GM23338 (cell line): ENCODE measurements around the gene SMIM14. TPM values are rescaled to one million over a fixed set of nuclear protein-coding genes. Genes with fewer than 3 reads are reported as not detected.
A peak's percentile ranks its signal among the peaks of the same experiment; 100 is the strongest.

Experiments
- ATAC-seq: fragments of 200-7000 bp; cut with Tn5 transposase; 3 replicates; pipeline ENCODE4 v1.9.1; 2020
- DNase-seq: peaks from one replicate; pipeline ENCODE4 v3.0.0-alpha.2; 2015; ENCODE audit warnings: low spot score
- H2AFZ ChIP-seq: fragments of 200-600 bp; sonication (generic); 2 replicates; pipeline ENCODE4 v1.8.0; 2016; ENCODE audit warnings: antibody characterized with exemption, mild to moderate bottlenecking, moderate library complexity
- H3F3A ChIP-seq: fragments of 200-600 bp; sonication (generic); replicated peaks from 2 replicates; pipeline ENCODE4 v1.8.0; 2017; ENCODE audit warnings: antibody characterized with exemption, mixed run types, low read depth
- H3K27ac ChIP-seq: fragments of 200-600 bp; sonication (generic); 2 replicates; pipeline ENCODE4 v1.6.1; 2016; ENCODE audit warnings: low read depth
- H3K27me3 ChIP-seq: fragments of 200-600 bp; sonication (generic); 2 replicates; pipeline ENCODE4 v1.8.0; 2016; ENCODE audit warnings: mild to moderate bottlenecking, mixed run types, moderate library complexity; ENCODE audit not compliant: insufficient read depth
- H3K36me3 ChIP-seq: fragments of 200-600 bp; sonication (generic); 2 replicates; pipeline ENCODE4 v1.8.0; 2016; ENCODE audit warnings: mild to moderate bottlenecking; ENCODE audit not compliant: insufficient read depth
- H3K4me1 ChIP-seq: fragments of 200-600 bp; sonication (generic); 2 replicates; pipeline ENCODE4 v1.8.0; 2016; ENCODE audit warnings: mild to moderate bottlenecking, moderate library complexity; ENCODE audit not compliant: insufficient read depth
- H3K4me2 ChIP-seq: fragments of 200-600 bp; sonication (generic); 2 replicates; pipeline ENCODE4 v1.7.1; 2017; ENCODE audit warnings: mixed run types
- H3K4me3 ChIP-seq: fragments of 200-600 bp; sonication (generic); 2 replicates; pipeline ENCODE4 v1.6.1; 2016; ENCODE audit warnings: mixed run types
- H3K79me2 ChIP-seq: fragments of 200-600 bp; sonication (generic); replicated peaks from 2 replicates; pipeline ENCODE4 v1.8.0; 2017; ENCODE audit warnings: mild to moderate bottlenecking; ENCODE audit not compliant: insufficient read depth
- H3K9me2 ChIP-seq: fragments of 200-600 bp; sonication (generic); 2 replicates; pipeline ENCODE4 v1.8.0; 2017; ENCODE audit not compliant: insufficient read depth
- H4K20me1 ChIP-seq: fragments of 200-600 bp; sonication (generic); replicated peaks from 2 replicates; pipeline ENCODE4 v1.8.0; 2017; ENCODE audit warnings: mild to moderate bottlenecking; ENCODE audit not compliant: insufficient read depth
- H3K27ac Mint-ChIP-seq: 2 replicates; pipeline ENCODE4 v1.8.0; 2020; ENCODE audit warnings: inconsistent platforms, mild to moderate bottlenecking, moderate library complexity, mixed read lengths
- H3K27me3 Mint-ChIP-seq: 3 replicates; pipeline ENCODE4 v1.8.0; 2022; ENCODE audit warnings: low read depth, mild to moderate bottlenecking, moderate library complexity, mixed read lengths, inconsistent platforms; ENCODE audit not compliant: insufficient read depth, poor library complexity
- H3K36me3 Mint-ChIP-seq: 3 replicates; pipeline ENCODE4 v1.8.0; 2021; ENCODE audit warnings: low read depth, mild to moderate bottlenecking, inconsistent platforms, moderate library complexity, mixed read lengths
- H3K4me1 Mint-ChIP-seq: 3 replicates; pipeline ENCODE4 v1.8.0; 2020; ENCODE audit warnings: mild to moderate bottlenecking, inconsistent platforms, mixed read lengths
- H3K4me3 Mint-ChIP-seq: 3 replicates; pipeline ENCODE4 v1.8.0; 2021; ENCODE audit warnings: moderate library complexity, mild to moderate bottlenecking, inconsistent platforms, mixed read lengths
- H3K9me3 Mint-ChIP-seq: 3 replicates; pipeline ENCODE4 v1.8.0; 2020; ENCODE audit warnings: moderate library complexity, mild to moderate bottlenecking, inconsistent platforms, mixed read lengths
- CREB1 ChIP-seq: fragments of 250-450 bp; sonication (Bioruptor Pico); IDR thresholded peaks from 2 replicates; pipeline ENCODE4 v1.5.0; 2020; ENCODE audit warnings: low read depth, mild to moderate bottlenecking, moderate library complexity
- EZH2 ChIP-seq: fragments of 200-600 bp; sonication (generic); IDR thresholded peaks from one replicate; pipeline ENCODE4 v1.8.0; 2017; ENCODE audit warnings: antibody characterized with exemption, mild to moderate bottlenecking, low read depth; ENCODE audit not compliant: unreplicated experiment
- EZH2phosphoT487 ChIP-seq: fragments of 200-600 bp; sonication (generic); IDR thresholded peaks from one replicate; pipeline ENCODE4 v1.8.1; 2018; ENCODE audit warnings: antibody characterized with exemption; ENCODE audit not compliant: unreplicated experiment
- JUNB ChIP-seq: IDR thresholded peaks from one replicate; pipeline ENCODE4 v1.6.1; 2016; ENCODE audit warnings: antibody characterized with exemption; ENCODE audit not compliant: unreplicated experiment
- NANOG ChIP-seq: IDR thresholded peaks from 2 replicates; pipeline ENCODE4 v1.6.1; 2016; ENCODE audit warnings: antibody characterized with exemption, borderline replicate concordance
- POLR2AphosphoS5 ChIP-seq: IDR thresholded peaks from 2 replicates; pipeline ENCODE4 v1.6.1; 2016; ENCODE audit warnings: antibody characterized with exemption, low read depth
- STAT1 ChIP-seq: IDR thresholded peaks from one replicate; pipeline ENCODE4 v1.6.1; 2016; ENCODE audit warnings: antibody characterized with exemption; ENCODE audit not compliant: unreplicated experiment
- ZNF114 ChIP-seq: fragments of 250-450 bp; sonication (Bioruptor Pico); IDR thresholded peaks from 2 replicates; pipeline ENCODE4 v1.5.0; 2020; ENCODE audit warnings: mild to moderate bottlenecking, moderate library complexity
- ZNF331 ChIP-seq: fragments of 250-450 bp; sonication (Bioruptor Pico); IDR thresholded peaks from 2 replicates; pipeline ENCODE4 v1.5.0; 2020; ENCODE audit warnings: low read depth, mild to moderate bottlenecking, moderate library complexity
- ZNF462 ChIP-seq: fragments of 250-450 bp; sonication (Bioruptor Pico); IDR thresholded peaks from 2 replicates; pipeline ENCODE4 v1.5.0; 2020; ENCODE audit warnings: mild to moderate bottlenecking, moderate library complexity
- polyA plus RNA-seq: library from polyadenylated mRNA; unstranded; fragments of >200 nt; fragmentation: Nextera tagmentation; extraction: Ambion mirVana; gene quantifications from 2 replicates; pipeline ENCODE4 v1.2.1, GENCODE V29; 2016
- total RNA-seq: library from RNA; depleted of rRNA; stranded (reverse); fragments of >200 nt; shearing (Covaris generic); gene quantifications from 2 replicates; pipeline ENCODE4 v1.2.3, GENCODE V29; 2014
- TF ChIP-seq, protein P1 (sequence below): IDR thresholded peaks from one replicate; pipeline ENCODE4 v1.6.1; 2018; ENCODE audit warnings: antibody characterized with exemption; ENCODE audit not compliant: unreplicated experiment
- TF ChIP-seq, protein P2 (sequence below), 2 experiments: fragments of 200-600 bp in 1 of 2; sonication (generic) in 1 of 2; conservative IDR thresholded peaks; 2 replicates each; pipeline versions ENCODE4 v1.5.1 to v1.6.1; 2016 to 2017; ENCODE audit warnings: antibody characterized with exemption in 2 of 2, low read depth in 2 of 2, mild to moderate bottlenecking in 2 of 2, moderate library complexity in 1 of 2
- TF ChIP-seq, protein P3 (sequence below): IDR thresholded peaks from 2 replicates; pipeline ENCODE4 v1.6.1; 2016; ENCODE audit warnings: antibody characterized with exemption

SMIM14 gene
- total and polyA plus RNA-seq, 2 experiments from 2014 or later = 29.0 to 52.6 TPM

DNA sequence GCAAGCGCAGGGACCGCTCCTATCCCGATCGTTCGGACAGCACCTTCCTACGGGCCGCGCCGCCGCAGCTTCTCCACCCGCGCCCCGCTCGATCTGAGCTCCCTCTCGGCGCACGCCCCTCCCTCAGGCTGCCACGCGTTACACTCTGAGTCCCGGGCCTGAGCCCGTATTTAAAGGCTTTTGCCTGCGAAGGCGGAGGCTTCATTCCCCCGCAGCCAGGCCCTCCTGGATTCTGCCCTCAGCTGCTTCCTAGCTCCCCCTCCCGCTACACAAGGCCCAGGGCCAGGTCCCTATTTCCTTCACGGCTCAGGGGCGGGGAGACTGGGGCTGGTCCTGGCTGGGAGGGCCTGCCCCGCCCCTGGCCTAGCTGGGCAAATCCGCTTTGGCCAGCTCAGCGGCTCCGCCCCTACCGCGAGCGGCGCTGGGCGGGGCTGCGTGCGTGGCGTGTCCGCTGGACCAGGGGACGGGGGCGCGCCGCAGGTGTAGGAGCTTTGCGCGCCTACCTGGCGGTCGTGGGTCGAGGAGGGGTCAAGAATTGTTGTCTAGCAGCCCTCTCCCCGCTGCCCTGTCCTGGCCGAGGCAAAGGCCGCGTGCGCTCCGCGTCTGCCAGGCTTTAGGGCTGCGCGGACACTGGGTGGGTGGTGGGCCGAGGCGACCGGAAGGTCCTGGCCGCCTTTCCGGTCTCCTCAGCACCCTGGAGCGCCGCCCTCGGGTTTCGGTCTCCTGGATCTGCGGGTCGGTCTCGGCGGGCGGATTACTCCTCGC, 111.2 kb downstream of the SMIM14 start, which contains the start of gene UGDH:
UGDH (minus strand) TSS at position 144 of the 765 bp plus-strand sequence. CDS start 5,927 bp downstream, outside the sequence.
- peaks cover 17% of the 10 kb centered on the region for H3K27me3 Mint-ChIP-seq
- peak; percentile 95 for ATAC-seq
- no peaks in the 10 kb centered on the region for H3K27me3 ChIP-seq
- peaks cover 13% of the 10 kb centered on the region for H3F3A ChIP-seq
- peak within 1 kb of the TSS; percentile 100 for H3K4me3 Mint-ChIP-seq
- TF ChIP-seq, protein P1, sequence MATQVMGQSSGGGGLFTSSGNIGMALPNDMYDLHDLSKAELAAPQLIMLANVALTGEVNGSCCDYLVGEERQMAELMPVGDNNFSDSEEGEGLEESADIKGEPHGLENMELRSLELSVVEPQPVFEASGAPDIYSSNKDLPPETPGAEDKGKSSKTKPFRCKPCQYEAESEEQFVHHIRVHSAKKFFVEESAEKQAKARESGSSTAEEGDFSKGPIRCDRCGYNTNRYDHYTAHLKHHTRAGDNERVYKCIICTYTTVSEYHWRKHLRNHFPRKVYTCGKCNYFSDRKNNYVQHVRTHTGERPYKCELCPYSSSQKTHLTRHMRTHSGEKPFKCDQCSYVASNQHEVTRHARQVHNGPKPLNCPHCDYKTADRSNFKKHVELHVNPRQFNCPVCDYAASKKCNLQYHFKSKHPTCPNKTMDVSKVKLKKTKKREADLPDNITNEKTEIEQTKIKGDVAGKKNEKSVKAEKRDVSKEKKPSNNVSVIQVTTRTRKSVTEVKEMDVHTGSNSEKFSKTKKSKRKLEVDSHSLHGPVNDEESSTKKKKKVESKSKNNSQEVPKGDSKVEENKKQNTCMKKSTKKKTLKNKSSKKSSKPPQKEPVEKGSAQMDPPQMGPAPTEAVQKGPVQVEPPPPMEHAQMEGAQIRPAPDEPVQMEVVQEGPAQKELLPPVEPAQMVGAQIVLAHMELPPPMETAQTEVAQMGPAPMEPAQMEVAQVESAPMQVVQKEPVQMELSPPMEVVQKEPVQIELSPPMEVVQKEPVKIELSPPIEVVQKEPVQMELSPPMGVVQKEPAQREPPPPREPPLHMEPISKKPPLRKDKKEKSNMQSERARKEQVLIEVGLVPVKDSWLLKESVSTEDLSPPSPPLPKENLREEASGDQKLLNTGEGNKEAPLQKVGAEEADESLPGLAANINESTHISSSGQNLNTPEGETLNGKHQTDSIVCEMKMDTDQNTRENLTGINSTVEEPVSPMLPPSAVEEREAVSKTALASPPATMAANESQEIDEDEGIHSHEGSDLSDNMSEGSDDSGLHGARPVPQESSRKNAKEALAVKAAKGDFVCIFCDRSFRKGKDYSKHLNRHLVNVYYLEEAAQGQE = peak; percentile 8
- no peak for TF ChIP-seq ZNF331
- no peak for TF ChIP-seq JUNB
- no peak for TF ChIP-seq STAT1
- TF ChIP-seq EZH2phosphoT487 = no peak
- TF ChIP-seq ZNF114 (CRISPR knock-in tag) = no peak
- TF ChIP-seq NANOG = no peak
- no peak for TF ChIP-seq EZH2
- TF ChIP-seq, protein P2, sequence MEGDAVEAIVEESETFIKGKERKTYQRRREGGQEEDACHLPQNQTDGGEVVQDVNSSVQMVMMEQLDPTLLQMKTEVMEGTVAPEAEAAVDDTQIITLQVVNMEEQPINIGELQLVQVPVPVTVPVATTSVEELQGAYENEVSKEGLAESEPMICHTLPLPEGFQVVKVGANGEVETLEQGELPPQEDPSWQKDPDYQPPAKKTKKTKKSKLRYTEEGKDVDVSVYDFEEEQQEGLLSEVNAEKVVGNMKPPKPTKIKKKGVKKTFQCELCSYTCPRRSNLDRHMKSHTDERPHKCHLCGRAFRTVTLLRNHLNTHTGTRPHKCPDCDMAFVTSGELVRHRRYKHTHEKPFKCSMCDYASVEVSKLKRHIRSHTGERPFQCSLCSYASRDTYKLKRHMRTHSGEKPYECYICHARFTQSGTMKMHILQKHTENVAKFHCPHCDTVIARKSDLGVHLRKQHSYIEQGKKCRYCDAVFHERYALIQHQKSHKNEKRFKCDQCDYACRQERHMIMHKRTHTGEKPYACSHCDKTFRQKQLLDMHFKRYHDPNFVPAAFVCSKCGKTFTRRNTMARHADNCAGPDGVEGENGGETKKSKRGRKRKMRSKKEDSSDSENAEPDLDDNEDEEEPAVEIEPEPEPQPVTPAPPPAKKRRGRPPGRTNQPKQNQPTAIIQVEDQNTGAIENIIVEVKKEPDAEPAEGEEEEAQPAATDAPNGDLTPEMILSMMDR (conservative IDR thresholded peaks at IDR 0.05; ENCODE audit: low read depth in 2 of 2) = no peak
- TF ChIP-seq CREB1 (CRISPR knock-in tag) = peak; percentile 61; the same call in 1 of the 2 replicates
- TF ChIP-seq, protein P3, sequence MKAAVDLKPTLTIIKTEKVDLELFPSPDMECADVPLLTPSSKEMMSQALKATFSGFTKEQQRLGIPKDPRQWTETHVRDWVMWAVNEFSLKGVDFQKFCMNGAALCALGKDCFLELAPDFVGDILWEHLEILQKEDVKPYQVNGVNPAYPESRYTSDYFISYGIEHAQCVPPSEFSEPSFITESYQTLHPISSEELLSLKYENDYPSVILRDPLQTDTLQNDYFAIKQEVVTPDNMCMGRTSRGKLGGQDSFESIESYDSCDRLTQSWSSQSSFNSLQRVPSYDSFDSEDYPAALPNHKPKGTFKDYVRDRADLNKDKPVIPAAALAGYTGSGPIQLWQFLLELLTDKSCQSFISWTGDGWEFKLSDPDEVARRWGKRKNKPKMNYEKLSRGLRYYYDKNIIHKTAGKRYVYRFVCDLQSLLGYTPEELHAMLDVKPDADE = peak; percentile 76; the same call in 1 of the 2 replicates
- TF ChIP-seq ZNF462 (CRISPR knock-in tag) = no peak
- peak; percentile 96 for TF ChIP-seq POLR2AphosphoS5
- peak; percentile 98 for DNase-seq
- no peaks in the 10 kb centered on the region for H3K9me2 ChIP-seq
- H3K79me2 ChIP-seq = peaks cover 71% of the 10 kb centered on the region
- H3K9me3 Mint-ChIP-seq = peaks cover 31% of the 10 kb centered on the region
- peaks cover 54% of the 10 kb centered on the region for H3K36me3 Mint-ChIP-seq
- peaks cover 23% of the 10 kb centered on the region for H3K36me3 ChIP-seq
- peak within 1 kb of the TSS; percentile 99 for H3K4me2 ChIP-seq
- H3K4me1 Mint-ChIP-seq = peaks cover 9% of the 10 kb centered on the region; the same call in 2 of the 3 replicates
- H3K4me3 ChIP-seq = peak within 1 kb of the TSS; percentile 98
- H3K4me1 ChIP-seq = peaks cover 7% of the 10 kb centered on the region; the same call in 1 of the 2 replicates
- peak within 1 kb of the TSS; percentile 98 for H3K27ac Mint-ChIP-seq
- peak within 1 kb of the TSS; percentile 97 for H2AFZ ChIP-seq
- H4K20me1 ChIP-seq = peaks cover 21% of the 10 kb centered on the region
- H3K27ac ChIP-seq = peak within 1 kb of the TSS; percentile 97
